ENCODE measurements around the gene TBCD. TPM values are rescaled to one million over a fixed set of nuclear protein-coding genes. Genes with fewer than 3 reads are reported as not detected.

TBCD gene
- total RNA-seq, 3 donors from 2014 or later, result 45.4 to 65.9 (median 53.3) TPM

- TF ChIP-seq, protein P1, sequence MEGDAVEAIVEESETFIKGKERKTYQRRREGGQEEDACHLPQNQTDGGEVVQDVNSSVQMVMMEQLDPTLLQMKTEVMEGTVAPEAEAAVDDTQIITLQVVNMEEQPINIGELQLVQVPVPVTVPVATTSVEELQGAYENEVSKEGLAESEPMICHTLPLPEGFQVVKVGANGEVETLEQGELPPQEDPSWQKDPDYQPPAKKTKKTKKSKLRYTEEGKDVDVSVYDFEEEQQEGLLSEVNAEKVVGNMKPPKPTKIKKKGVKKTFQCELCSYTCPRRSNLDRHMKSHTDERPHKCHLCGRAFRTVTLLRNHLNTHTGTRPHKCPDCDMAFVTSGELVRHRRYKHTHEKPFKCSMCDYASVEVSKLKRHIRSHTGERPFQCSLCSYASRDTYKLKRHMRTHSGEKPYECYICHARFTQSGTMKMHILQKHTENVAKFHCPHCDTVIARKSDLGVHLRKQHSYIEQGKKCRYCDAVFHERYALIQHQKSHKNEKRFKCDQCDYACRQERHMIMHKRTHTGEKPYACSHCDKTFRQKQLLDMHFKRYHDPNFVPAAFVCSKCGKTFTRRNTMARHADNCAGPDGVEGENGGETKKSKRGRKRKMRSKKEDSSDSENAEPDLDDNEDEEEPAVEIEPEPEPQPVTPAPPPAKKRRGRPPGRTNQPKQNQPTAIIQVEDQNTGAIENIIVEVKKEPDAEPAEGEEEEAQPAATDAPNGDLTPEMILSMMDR (IDR thresholded peaks at IDR 0.05), result no peak
- TF ChIP-seq POLR2A (IDR thresholded peaks at IDR 0.05), result no peak
- TF ChIP-seq POLR2AphosphoS5 (IDR thresholded peaks at IDR 0.05), result no peak
- H3K36me3 ChIP-seq, result no peaks in the 10 kb centered on the region
- intact Hi-C loops (cut with DNase I; ENCODE audit: low total_unique reads), result no loop called here
- H3K4me1 ChIP-seq, result no peaks in the 10 kb centered on the region
- no peaks in the 10 kb centered on the region for H3K27me3 ChIP-seq
- no peaks in the 10 kb centered on the region for H3K9me3 ChIP-seq
- H3K4me3 ChIP-seq, result no peak overlapping the region
- DNase-seq (ENCODE audit: low spot score in 2 of 2), result no peak
- no peak overlapping the region for H3K27ac ChIP-seq
Measured at GRCh38 chr17:82976982-82977488, 225.2 kb downstream of the TBCD start.

DNA sequence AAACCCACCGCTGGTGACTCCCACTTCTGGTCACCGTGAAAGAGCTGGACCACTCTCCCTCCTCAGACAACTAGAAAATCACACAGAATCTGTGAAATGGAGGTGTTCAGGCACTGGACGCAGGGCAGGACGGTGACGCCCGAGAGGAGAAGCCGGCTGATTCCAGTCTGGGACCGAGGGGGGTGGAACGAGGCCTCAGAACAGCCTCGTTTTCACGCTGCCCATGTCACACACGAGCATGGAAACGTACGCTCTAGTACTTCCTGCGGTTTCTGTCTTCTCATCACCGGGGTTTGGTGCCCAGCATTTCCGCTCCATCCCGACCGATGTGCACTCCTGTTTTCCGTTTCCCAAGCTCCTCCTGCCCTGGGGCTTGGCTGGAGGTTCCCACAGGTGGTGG, 225.7 kb downstream of the TBCD start:
- Histone ChIP-seq H3K27me3 (no peaks in the 10 kb centered on the region), H3K4me1 (no peaks in the 10 kb centered on the region), H3K27ac (no peak overlapping the region), H3K4me3 (no peak overlapping the region), H3K9me3 (no peaks in the 10 kb centered on the region), H3K36me3 (no peaks in the 10 kb centered on the region)
- TF ChIP-seq POLR2AphosphoS5 (IDR thresholded peaks at IDR 0.05) (no peak), POLR2A (IDR thresholded peaks at IDR 0.05) (no peak)
- TF ChIP-seq, protein P1 (IDR thresholded peaks at IDR 0.05), result no peak
- intact Hi-C loops (cut with DNase I; ENCODE audit: low total_unique reads), result no loop called here
- DNase-seq (ENCODE audit: low spot score in 2 of 2), result no peak

DNA sequence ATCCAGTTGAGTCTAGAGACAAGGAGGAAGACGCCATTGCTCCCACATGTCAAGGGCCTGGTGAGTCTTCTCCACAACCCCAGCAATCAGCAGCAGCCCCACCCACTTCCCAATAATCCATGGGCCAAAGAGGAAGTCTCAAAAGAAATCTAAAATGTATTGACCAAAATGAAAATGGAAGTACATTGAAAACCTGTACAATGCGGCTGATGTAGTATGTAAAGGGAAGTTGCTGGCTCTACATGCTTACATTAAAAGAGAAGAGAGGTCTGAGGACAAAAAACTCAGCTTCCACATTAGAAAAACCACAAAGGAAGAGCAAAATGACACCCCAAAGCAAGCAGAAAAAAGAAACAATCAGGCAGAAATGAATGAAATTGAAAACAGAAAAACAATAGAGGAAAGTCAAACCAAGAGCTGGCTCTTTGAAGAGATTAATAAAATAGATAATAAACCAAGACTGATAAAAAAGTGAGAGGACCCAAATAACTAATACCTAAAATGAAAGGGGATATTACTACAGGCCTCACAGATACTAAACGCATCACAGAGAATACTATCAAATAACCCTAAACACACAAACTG, 227.0 kb downstream of the TBCD start:
- intact Hi-C loops (cut with DNase I; ENCODE audit: low total_unique reads), result no loop called here
- DNase-seq (ENCODE audit: low spot score in 2 of 2), result peak in 1 of 2 donors; percentile 16
- Histone ChIP-seq H3K27ac (no peak overlapping the region), H3K36me3 (no peaks in the 10 kb centered on the region), H3K4me3 (no peak overlapping the region), H3K27me3 (no peaks in the 10 kb centered on the region), H3K9me3 (no peaks in the 10 kb centered on the region), H3K4me1 (no peaks in the 10 kb centered on the region)
- TF ChIP-seq POLR2A (IDR thresholded peaks at IDR 0.05) (no peak), POLR2AphosphoS5 (IDR thresholded peaks at IDR 0.05) (no peak)
- TF ChIP-seq, protein P1 (IDR thresholded peaks at IDR 0.05), result no peak

DNA sequence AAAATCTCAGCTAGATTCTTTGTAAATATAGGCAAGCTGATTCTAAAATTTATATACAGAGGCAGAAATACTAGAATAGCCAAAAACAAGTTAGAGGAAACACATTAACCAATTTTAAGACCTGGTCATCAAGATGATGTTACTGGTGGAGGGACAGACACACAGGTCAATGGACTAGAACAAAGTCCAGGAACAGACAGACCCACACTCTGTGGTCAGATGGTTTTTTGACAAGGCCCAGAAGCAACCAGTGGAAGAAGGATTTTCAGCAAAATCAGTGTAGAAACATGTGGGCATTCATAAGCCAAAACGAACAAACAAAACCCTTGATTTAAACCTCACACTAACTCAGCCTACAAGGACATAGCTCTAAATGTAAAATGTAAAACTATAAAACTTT, 227.9 kb downstream of the TBCD start:
- DNase-seq (ENCODE audit: low spot score in 2 of 2), result no peak
- H3K27ac ChIP-seq, result no peak overlapping the region
- no peaks in the 10 kb centered on the region for H3K4me1 ChIP-seq
- TF ChIP-seq, protein P1 (IDR thresholded peaks at IDR 0.05), result no peak
- TF ChIP-seq POLR2A (IDR thresholded peaks at IDR 0.05) (no peak), POLR2AphosphoS5 (IDR thresholded peaks at IDR 0.05) (no peak)
- intact Hi-C loops (cut with DNase I; ENCODE audit: low total_unique reads), result no loop called here
- no peaks in the 10 kb centered on the region for H3K36me3 ChIP-seq
- no peaks in the 10 kb centered on the region for H3K9me3 ChIP-seq
- no peak overlapping the region for H3K4me3 ChIP-seq
- no peaks in the 10 kb centered on the region for H3K27me3 ChIP-seq

DNA sequence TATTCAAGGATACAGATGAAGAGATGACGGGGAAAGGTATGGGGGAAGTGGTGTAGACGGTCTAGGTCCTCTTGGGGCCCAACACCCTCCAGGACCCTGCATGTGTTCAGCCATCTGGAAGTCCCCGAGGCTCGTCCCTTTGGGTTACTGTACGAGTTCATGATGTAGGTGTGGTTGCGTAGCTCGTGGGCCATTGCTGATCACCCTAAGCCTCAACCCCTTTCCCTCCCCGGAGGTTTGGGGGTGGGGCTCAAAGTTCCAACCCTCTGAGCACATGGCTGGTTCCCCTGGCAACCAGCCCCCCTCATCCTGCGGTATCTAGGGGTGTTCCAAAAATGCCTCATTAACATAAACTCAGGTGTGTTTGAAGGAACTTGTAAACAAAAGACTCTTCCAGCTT, 228.8 kb downstream of the TBCD start:
- Histone ChIP-seq H3K27me3 (no peaks in the 10 kb centered on the region), H3K9me3 (no peaks in the 10 kb centered on the region), H3K27ac (no peak overlapping the region), H3K36me3 (no peaks in the 10 kb centered on the region), H3K4me3 (no peak overlapping the region), H3K4me1 (peaks cover 0 to 3% of the 10 kb centered on the region in 2 donors)
- TF ChIP-seq POLR2A (IDR thresholded peaks at IDR 0.05), result no peak
- intact Hi-C loops (cut with DNase I; ENCODE audit: low total_unique reads), result no loop called here
- peak; percentile 11 to 44 for DNase-seq (ENCODE audit: low spot score in 2 of 2)

Data from breast epithelium (tissue), 4 donors.